Measurements from ENCODE around the gene SCYL2. TPM values are rescaled to one million over a fixed set of nuclear protein-coding genes. Genes with fewer than 3 reads are reported as not detected.

Gene SCYL2
- total and polyA plus RNA-seq, 2 of the 13 experiments (the other 11 are each of a cell fraction or from before 2014, with no cell fraction given): 11.4 to 28.8 TPM

- Histone ChIP-seq H3K9me3 (ENCODE audit: low read length) (no peaks in the 10 kb centered on the region), H3K4me2 (ENCODE audit: low read depth, low read length) (no peak overlapping the region), H3K27me3 (ENCODE audit: control insufficient read depth in 1 of 2, insufficient read depth in 2 of 2, low read length in 2 of 2) (no peaks in the 10 kb centered on the region), H3K4me3 (replicated peaks in 1 of 3; ENCODE audit: insufficient read depth in 1 of 3, low read depth in 2 of 3, low read length in 3 of 3) (no peak overlapping the region), H4K20me1 (ENCODE audit: insufficient read depth, low read length) (no peaks in the 10 kb centered on the region), H3K79me2 (ENCODE audit: insufficient read depth, low read length) (no peaks in the 10 kb centered on the region), H3K27ac (ENCODE audit: extremely low read length, insufficient read depth, low read length) (no peak overlapping the region), H3K9ac (ENCODE audit: insufficient read depth, low read depth, low read length) (no peak overlapping the region), H3K36me3 (replicated peaks in 1 of 2; ENCODE audit: control insufficient read depth in 1 of 2, insufficient read depth in 2 of 2, low read length in 2 of 2) (no peaks in the 10 kb centered on the region), H3K4me1 (ENCODE audit: insufficient read depth, low read length) (peaks cover 38% of the 10 kb centered on the region), H2AFZ (ENCODE audit: low read length) (no peak overlapping the region)
- ATAC-seq (peak; percentile 78), FAIRE-seq (peak; percentile 43), DNase-seq (ENCODE audit: low spot score) (peak; percentile 20)
- intact Hi-C loops (cut with micrococcal nuclease; ENCODE audit: unreplicated experiment): no loop called here
- ChIA-PET POLR2A (no interaction called here), CTCF (ENCODE audit: low intra/inter-chr PET ratio, low total read pairs) (no interaction called here)
- BruUV-seq (replicated peaks): no TSS peak
- in situ Hi-C loops (cut with HindIII; ENCODE audit: extremely low pct_ligation_motif_present, low pct_unique_long_range_greater_than_20kb): no loop called here
- WGBS (ENCODE audit: low lambda C conversion rate): 23% methylated on average over 5 of the region's 5 CpGs
- TF ChIP-seq ZNF776 (CRISPR knock-in tag; IDR thresholded peaks at IDR 0.05) (no peak), ATF7-NPFF (CRISPR knock-in tag; IDR thresholded peaks at IDR 0.05; ENCODE audit: low read depth) (no peak), MIER2 (CRISPR knock-in tag; IDR thresholded peaks at IDR 0.05) (peak; percentile 71; the same call in 1 of the 2 replicates), EP300 (IDR thresholded peaks at IDR 0.05; ENCODE audit: low read depth in 2 of 2, low read length in 2 of 2) (0 out of 4 replicates have a peak, but pooled peaks of 1 of the 2 experiments have one; percentile 37), EP300 (CRISPR knock-in tag; IDR thresholded peaks at IDR 0.05; ENCODE audit: borderline replicate concordance) (no peak), TARDBP (CRISPR knock-in tag; IDR thresholded peaks at IDR 0.05) (no peak), ZMAT3 (CRISPR knock-in tag; conservative IDR thresholded peaks at IDR 0.05) (no peak), ZNF20 (CRISPR knock-in tag; IDR thresholded peaks at IDR 0.05) (no peak), BCL6 (CRISPR knock-in tag; IDR thresholded peaks at IDR 0.05) (peak; percentile 81), SNRNP70 (IDR thresholded peaks at IDR 0.05; ENCODE audit: low read depth, low read length) (no peak), MAFG (CRISPR knock-in tag; IDR thresholded peaks at IDR 0.05) (no peak), MIXL1 (CRISPR knock-in tag; IDR thresholded peaks at IDR 0.05) (0 out of 2 replicates have a peak, but pooled peaks have one; percentile 34), HDAC2 (CRISPR knock-in tag; IDR thresholded peaks at IDR 0.05) (0 out of 2 replicates have a peak, but pooled peaks have one; percentile 20), ISX (CRISPR knock-in tag; conservative IDR thresholded peaks at IDR 0.05) (no peak), CBX1 (IDR thresholded peaks at IDR 0.05; ENCODE audit: low read depth) (no peak), ATF1 (CRISPR knock-in tag; IDR thresholded peaks at IDR 0.05) (no peak), CREM (IDR thresholded peaks at IDR 0.05) (peak; percentile 26; the same call in 1 of the 2 replicates), CREM (CRISPR knock-in tag; IDR thresholded peaks at IDR 0.05) (no peak), TFAP4 (IDR thresholded peaks at IDR 0.05; ENCODE audit: borderline replicate concordance, low read depth) (no peak), GABPB1 (CRISPR knock-in tag; IDR thresholded peaks at IDR 0.05) (no peak), ZZZ3 (CRISPR knock-in tag; IDR thresholded peaks at IDR 0.05; ENCODE audit: borderline replicate concordance) (no peak)
Measured at GRCh38 chr12:100388382-100388781, 121.4 kb downstream of the SCYL2 start.

Measured in HepG2 (cell line).